Measurements from ENCODE around the gene TGM3.
"Not testable (repeated sequence)": the region's sequence is repeated elsewhere in the genome, so short reads cannot be mapped to it uniquely, and the experiment has no call there.

TGM3 gene, protein sequence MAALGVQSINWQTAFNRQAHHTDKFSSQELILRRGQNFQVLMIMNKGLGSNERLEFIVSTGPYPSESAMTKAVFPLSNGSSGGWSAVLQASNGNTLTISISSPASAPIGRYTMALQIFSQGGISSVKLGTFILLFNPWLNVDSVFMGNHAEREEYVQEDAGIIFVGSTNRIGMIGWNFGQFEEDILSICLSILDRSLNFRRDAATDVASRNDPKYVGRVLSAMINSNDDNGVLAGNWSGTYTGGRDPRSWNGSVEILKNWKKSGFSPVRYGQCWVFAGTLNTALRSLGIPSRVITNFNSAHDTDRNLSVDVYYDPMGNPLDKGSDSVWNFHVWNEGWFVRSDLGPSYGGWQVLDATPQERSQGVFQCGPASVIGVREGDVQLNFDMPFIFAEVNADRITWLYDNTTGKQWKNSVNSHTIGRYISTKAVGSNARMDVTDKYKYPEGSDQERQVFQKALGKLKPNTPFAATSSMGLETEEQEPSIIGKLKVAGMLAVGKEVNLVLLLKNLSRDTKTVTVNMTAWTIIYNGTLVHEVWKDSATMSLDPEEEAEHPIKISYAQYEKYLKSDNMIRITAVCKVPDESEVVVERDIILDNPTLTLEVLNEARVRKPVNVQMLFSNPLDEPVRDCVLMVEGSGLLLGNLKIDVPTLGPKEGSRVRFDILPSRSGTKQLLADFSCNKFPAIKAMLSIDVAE

DNA sequence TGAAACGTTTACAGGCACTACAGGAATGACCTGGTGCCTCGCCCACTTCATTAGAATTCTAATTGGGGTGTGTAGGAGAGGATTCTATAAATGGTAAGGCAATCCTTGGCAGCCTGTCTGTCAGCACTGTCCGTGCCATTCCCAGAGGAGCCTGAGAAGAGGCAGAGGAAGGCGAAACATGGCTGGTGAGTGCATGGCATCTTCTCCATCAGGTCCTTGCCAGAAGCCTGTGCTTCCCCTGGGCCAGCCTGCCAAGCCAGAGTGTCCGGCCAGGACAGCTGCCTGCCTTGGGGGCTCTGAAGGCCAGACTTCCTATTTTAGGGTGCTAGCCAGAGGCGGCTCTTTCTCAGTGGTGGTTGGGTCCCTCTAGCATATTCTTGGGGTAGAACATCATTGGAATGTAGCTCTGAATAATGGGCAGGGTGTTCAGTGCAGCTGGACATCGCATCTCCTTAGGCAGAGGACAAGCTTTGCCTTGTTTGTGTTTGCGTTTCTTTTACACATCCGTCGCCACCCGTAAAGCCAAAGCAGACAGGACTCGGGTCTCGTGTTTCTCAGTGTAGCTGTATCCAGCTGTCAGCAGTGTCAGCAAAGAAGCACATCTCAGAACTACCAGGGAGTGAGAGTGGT, at the start of gene TGM3:
Gene TGM3 (plus strand): TSS at position 116 of the 630 bp plus-strand sequence. CDS start 63 bp downstream, at position 179.
- DNase-seq (ENCODE audit: low read depth in 2 of 2), result no peak

- DNase-seq (ENCODE audit: low read depth in 2 of 2), result no peak
These were observed 49.7 kb upstream of the TGM3 start for GRCh38 chr20:2246069-2246491.

DNA sequence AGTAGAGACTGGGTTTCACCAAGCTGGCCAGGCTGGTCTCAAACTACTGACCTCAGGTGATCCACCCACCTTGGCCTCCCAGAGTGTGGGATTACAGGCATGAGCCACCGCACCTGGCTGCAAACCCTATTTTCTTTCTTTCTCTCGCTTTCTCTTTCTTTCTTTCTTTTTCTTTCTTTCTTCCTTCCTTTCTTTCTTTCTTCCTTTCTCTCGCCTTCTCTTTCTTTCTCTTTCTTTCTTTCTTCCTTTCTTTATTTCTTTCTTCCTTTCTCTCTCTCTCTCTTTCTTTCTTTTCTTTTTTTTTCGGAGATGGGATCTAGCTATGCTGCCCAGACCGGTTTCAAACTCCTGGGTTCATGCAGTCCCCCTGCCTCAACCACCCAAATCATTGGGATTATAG, 47.0 kb upstream of the TGM3 start:
- no peak for DNase-seq (ENCODE audit: low read depth in 2 of 2)

GRCh38 chr20:2249935-2250334, 45.9 kb upstream of the TGM3 start:
- no peak for DNase-seq (ENCODE audit: low read depth in 2 of 2)

DNA sequence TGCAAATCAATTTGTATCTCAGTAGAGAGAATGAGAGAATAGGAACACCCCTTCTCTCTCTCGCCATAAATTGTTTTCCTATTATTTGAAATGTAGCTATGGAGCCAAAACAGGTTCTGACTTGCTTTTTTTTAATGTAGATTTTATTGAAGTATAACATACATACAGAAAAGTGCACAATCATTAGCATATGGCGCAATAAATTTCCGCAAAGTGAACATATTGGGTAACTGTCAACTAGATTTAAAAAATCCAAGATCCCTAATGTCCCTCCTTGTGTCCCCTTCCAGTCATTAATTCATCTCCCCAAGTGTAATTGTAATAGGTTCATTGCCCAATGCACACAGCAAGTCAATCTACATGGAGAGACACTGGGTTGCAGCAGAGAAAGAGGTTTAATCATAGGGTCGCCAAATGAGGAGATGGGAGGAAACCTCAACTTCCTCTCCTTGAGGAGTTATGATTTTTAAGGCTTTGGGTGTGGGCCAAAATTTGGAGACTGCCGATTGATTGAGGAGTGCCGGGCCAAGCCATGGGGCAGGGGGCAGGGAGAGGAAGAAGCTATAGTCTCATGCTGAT, 43.3 kb upstream of the TGM3 start:
- DNase-seq (ENCODE audit: low read depth in 2 of 2), result no peak

DNA sequence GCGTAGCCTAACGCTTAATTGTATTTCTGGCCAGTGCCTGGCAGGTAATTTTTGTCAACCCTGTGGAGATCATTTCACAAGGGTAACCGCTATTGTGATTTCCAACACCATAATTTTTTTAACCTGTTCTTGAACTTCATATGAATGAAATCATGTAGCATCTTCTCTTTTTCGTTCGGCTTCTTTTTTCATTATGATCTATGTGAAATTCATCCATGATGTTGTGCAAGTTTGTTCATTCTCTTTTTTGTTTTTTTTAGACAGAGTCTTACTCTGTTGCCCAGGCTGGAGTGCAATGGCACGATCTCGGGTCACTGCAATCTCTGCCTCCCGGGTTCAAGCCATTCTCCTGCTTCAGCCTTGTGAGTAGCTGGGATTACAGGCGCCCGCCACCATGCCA, 42.5 kb upstream of the TGM3 start:
- DNase-seq (ENCODE audit: low read depth in 2 of 2), result no peak

GRCh38 chr20:2254333-2254732, 41.5 kb upstream of the TGM3 start:
- DNase-seq (ENCODE audit: low read depth in 2 of 2), result no peak

DNA sequence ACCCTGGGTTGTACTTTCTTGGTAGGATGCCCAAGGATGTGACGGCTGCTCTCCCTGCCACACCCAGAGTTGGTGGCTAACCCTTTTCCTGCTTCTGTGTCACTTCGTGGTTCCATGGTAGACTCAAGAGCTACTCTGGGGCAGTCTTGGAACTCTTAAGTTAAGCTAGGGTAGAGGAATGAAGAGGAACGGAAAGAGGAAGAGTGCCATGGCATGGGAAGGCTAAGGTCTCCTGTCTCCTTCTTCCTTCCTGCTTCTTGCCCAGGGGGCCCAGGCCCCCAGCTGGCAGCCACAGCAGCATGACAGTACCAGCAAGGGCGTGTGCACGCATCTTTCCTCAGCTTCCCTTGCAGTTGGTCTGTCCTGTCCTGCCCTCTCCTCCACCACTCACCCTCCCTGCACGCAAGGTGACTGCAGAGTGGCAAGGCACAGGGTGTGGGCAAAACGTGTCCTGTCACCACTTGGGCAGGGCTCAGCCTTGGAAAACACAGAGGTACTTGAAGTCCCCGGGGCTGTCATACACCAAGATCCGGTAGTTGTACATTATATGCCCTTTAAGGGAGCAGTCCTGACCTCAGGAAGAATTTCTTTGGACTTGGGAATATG, 39.8 kb upstream of the TGM3 start:
- DNase-seq (ENCODE audit: low read depth in 2 of 2), result no peak

DNA sequence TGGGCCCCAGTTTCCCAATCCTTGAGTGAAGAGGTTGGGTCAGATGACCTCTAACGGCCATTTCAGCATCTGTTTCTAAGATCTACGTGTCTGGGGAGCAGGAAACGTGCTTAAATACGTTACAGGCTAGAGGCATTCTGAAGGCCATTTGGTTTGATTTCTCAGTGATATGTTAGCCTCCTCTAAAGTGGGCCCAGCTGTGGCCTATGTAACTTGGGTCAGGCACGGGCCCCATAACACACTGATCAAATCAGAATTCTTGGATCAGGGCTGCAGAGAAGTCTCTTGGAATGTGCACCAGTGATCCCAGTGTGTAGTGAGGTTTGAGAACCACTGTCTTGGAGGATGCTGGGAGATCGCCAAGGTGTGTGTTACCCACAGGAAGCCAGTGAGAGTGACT, 36.1 kb upstream of the TGM3 start:
- DNase-seq (ENCODE audit: low read depth in 2 of 2), result no peak

DNA sequence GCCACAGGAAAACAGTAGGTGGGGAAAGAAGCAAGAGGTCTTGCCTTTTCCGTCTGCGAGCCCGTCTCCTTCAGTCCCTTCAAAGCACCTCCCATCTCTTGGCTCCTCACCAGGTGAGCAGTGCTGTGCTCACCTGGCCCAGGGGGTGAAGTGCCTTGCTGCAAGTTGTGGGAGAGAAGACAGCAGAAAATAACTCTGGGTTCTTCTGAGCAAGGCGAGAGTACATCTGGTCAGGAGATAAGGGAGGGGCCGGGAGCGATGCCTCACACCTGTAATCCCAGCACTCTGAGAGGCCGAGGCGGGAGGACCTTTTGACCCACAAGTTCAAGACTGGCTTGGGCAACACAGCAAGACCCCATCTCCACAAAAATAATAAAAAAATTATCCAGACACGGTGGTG, 35.6 kb upstream of the TGM3 start:
- no peak for DNase-seq (ENCODE audit: low read depth in 2 of 2)

DNA sequence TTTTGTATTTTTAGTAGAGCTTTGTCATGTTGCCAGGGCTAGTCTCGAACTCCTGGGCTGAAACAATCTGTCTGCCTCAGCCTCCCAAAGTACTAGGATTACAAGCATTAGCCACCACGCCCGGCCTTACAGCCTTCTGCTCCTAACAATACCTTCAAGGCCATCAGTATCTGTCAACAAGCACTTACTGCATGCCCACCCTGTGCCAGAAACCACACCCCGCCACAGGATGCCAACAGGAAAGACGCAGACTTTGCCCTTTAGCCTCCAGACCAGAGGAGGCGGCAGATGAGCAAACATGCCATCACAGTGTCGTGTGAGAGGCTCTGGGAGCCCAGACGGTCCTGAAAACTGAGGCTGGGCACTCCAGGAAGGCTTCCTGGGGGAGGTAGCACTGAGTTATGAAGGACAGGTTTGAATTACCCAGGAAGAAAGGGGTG, 34.7 kb upstream of the TGM3 start:
- DNase-seq (ENCODE audit: low read depth in 2 of 2), result no peak

- no peak for DNase-seq (ENCODE audit: low read depth in 2 of 2)
These were observed 34.2 kb upstream of the TGM3 start for GRCh38 chr20:2261629-2262028.

- no peak for DNase-seq (ENCODE audit: low read depth in 2 of 2)
These were observed 31.7 kb upstream of the TGM3 start for GRCh38 chr20:2264118-2264517.

GRCh38 chr20:2264621-2265374, 31.0 kb upstream of the TGM3 start:
- DNase-seq (ENCODE audit: low read depth in 2 of 2), result not testable (repeated sequence)

DNA sequence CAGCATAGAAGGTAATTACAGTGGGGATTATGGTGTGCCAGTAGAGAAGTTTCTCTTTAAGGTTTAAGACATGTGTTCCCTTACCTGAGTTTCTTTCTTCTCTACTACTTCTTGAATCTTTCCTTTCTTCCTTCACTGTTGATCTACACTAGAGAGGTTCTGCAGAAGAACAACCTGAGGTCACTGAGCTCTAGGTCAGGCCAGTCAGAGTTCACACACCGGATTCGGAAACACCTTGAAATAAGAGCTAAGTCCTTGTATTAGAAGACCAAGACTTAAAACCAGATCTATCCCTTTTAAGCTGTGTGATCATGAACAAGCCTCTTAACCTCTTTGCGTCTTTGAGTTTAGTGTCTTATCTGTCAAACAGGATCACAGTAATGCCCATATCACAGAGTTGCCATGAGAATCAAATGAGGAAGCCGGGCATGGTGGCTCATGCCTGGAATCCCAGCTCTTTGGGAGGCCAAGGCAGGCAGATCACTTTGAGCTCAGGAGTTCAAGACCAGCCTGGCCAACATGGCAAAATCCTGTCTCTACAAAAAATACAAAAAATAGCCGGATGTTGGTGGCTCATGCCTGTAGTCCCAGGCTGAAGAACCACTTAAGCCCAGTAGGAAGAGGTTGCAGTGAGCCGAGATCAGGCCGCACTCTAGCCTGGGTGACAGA, 22.0 kb upstream of the TGM3 start:
- no peak for DNase-seq (ENCODE audit: low read depth in 2 of 2)

- no peak for DNase-seq (ENCODE audit: low read depth in 2 of 2)
These were observed 19.8 kb upstream of the TGM3 start for GRCh38 chr20:2276015-2276414.

- DNase-seq (ENCODE audit: low read depth in 2 of 2), result no peak
These were observed 16.5 kb upstream of the TGM3 start for GRCh38 chr20:2279253-2279779.

GRCh38 chr20:2280082-2280481, 15.7 kb upstream of the TGM3 start:
- no peak for DNase-seq (ENCODE audit: low read depth in 2 of 2)

GRCh38 chr20:2281563-2281962, 14.2 kb upstream of the TGM3 start:
- DNase-seq (ENCODE audit: low read depth in 2 of 2), result no peak

DNA sequence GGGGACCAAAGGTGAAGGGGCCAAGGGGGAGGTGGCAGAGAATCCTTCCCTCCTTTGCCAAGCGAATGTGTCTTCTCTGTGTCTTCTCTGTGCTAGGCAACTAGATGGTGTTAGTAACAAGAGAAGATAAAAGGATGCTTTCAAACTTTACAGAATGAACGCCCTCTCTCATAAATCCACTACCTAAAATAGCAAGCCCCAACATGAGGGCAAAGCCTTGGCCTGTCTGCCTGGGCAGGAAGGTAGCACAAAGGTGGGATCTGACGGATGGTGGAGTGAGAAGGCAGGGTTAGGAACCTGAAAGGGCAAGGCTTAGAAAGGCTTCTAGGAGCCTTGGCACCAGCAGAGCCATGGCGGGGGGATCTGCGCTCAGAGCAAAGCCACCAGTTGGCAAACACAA, 13.6 kb upstream of the TGM3 start:
- no peak for DNase-seq (ENCODE audit: low read depth in 2 of 2)

Measured in stimulated activated CD4-positive, alpha-beta T cell treated with anti-CD3 and anti-CD28 coated beads, Interleukin-4, amount 100 ng/mL, for 48 hours (primary cell).